GM18951 (cell line): ENCODE results near the gene PRTFDC1.

Experiments
- POLR2A ChIP-seq: IDR thresholded peaks from 4 replicates; pipeline ENCODE4 v1.6.1; 2011; ENCODE audit warnings: mild to moderate bottlenecking; ENCODE audit not compliant: insufficient read length, insufficient read depth; ENCODE audit errors: extremely low read depth
- in situ Hi-C: fragments of 300-500 bp; cut with MboI; formaldehyde crosslinking; loops from one replicate; pipeline ENCODE4 v1.12.0; 2022; ENCODE audit warnings: low sequenced_read_pairs, mixed read lengths, inconsistent platforms; ENCODE audit not compliant: unreplicated experiment

Gene PRTFDC1

DNA sequence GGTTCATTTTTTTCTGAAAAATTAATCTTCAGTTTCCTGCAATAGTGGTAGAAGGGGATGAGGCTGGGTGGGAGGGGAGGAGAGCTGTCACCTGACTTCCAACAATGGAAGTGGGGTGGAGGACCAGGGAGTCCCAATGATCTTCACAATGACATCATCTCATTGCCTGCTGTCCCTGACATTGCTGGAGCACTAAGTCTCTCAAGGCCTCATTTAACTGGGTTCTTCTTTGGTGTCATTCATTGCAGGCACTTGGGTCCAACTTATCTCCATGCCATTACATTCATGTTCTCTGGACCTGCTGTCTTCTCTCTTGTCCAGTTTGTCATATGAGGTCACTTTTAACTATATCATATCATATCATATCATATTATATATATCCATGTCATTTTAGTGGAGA, 34.4 kb downstream of the PRTFDC1 start:
- in situ Hi-C loops: no loop called here
- TF ChIP-seq POLR2A: no peak

DNA sequence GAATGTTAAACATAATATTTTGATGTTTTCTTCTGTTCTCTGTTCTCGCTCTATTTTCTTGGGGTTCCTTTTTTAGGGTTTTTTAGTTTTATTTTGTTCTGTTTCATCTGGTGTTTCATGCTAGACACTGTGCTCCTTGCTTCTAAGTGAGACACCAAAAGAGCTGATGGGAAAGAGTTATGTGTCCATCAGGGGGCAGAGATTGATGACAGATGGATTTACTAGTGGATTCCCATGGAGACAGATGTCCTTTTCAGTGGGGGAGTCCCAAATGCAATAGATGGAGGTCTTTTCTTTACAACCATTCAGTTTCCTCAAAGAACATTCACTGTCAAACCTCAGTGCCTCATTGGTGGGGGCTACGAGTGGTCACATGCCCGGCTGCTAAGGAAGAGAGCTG, 34.9 kb downstream of the PRTFDC1 start:
- no peak for TF ChIP-seq POLR2A
- in situ Hi-C loops: no loop called here

DNA sequence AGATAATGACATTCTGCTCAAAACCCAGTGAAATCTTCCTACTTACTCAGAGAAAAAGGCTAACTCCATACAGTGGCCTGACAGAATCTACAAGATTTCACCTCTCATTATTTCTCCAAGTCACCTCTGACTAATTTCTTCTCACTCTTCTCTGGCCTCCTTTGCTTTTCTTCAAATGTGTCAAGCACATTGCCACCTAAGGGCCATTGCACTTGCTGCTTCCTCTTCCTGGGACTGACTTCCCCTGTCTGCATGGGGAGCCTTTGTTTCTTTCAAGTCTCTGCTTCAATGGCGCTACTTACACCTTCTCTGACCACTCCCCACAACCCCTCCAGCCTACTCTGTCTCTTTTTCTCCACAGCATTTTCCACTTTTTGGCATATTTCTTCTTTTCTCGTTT, 36.0 kb downstream of the PRTFDC1 start:
- in situ Hi-C loops: no loop called here

DNA sequence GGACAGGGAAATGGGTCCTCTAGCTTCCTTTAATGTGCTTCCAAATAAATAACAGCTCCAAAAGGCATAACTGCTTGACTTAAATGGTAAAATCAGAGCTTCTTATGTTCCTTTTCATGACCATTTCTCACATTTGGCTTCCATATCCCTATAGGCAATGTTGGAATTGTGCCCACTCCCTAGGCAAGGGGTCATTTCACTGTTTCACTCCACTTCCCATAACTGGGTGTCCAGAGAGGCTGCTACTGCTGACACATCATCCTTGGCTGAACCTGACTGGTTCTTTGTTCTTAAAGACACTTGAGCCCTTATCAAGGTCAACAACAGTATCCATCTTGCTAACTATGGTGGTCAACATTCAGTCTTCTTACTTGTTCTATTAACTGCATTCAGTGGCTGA, 37.1 kb downstream of the PRTFDC1 start:
- in situ Hi-C loops: no loop called here

More for the DNA sequence above, 36.0 kb downstream of the PRTFDC1 start:
- TF ChIP-seq POLR2A: no peak

DNA sequence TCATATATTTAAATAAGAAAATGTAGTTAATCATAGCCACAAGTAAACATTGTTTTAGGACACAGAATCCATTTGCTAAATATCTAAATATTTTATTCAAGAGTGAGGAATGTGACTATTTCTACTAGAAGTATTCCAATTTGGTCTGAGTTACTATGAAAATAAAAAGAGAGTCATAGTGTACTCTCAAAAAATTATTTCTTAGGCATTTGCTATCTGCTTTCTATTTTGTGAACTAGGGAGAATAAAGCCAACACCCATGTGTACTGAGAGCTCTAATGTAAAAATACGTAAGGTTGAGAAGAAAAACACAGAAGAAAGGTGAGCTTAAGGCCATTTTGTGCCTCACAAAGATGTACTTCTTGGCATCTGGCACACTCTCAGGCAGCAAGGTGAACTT, 38.3 kb downstream of the PRTFDC1 start:
- no peak for TF ChIP-seq POLR2A
- in situ Hi-C loops: no loop called here

More for the DNA sequence above, 37.1 kb downstream of the PRTFDC1 start:
- no peak for TF ChIP-seq POLR2A

DNA sequence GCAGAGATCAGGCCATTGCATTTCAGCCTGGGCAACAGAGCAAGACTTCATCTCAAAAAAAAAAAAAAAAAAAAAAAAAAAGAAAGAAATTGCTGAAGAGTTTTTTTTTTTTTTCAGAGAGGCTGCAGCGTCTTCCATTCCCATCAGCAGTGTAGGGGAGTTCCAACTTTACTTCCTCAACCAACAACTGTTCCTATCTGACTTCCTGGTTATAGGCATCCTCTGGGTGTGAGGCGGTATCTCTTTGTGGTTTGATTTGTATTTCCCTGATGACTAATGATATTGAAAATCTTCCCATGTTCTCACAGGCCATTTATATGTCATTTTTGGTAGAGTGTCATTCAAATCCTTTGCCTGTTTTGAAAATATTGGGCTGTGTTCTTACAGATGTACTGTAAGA, 40.2 kb downstream of the PRTFDC1 start:
- in situ Hi-C loops: no loop called here
- TF ChIP-seq POLR2A: no peak

DNA sequence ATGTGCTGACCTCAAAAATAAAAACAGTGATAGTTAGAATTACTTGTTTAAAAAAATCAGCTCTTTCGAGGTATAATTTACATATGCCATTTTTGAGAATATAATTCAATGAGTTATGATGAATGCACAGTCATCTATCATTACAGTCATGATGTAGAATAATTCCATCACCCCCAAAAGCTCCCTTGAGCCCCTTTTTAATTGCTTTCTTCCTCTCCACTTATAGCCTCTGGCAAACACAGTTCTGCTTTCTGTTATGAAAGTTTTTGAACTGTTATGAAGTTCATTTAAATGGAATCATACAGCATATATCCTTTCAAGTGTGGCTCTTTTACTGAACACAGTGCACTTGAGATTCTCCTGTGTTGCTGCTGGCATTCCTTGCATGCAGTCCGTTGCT, 41.4 kb downstream of the PRTFDC1 start:
- no peak for TF ChIP-seq POLR2A
- in situ Hi-C loops: no loop called here

DNA sequence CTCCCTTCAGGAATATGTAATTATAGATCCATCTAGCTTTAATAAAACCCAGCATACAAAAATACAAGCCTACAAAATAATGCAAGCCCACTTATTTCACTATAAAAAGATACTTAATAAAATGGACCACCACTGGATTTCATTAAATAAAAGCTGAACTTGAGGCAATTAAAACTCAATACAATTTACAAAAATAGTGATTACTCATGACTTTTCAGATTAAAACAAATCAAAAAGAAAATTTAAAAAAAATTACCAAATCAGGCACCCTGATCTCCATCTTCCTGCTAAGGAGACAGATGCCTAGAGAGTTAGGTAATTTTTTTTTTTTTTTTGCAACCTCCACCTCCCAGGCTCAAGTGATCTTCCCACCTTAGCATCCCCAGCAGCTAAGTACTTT, 41.8 kb downstream of the PRTFDC1 start:
- no peak for TF ChIP-seq POLR2A
- in situ Hi-C loops: no loop called here

DNA sequence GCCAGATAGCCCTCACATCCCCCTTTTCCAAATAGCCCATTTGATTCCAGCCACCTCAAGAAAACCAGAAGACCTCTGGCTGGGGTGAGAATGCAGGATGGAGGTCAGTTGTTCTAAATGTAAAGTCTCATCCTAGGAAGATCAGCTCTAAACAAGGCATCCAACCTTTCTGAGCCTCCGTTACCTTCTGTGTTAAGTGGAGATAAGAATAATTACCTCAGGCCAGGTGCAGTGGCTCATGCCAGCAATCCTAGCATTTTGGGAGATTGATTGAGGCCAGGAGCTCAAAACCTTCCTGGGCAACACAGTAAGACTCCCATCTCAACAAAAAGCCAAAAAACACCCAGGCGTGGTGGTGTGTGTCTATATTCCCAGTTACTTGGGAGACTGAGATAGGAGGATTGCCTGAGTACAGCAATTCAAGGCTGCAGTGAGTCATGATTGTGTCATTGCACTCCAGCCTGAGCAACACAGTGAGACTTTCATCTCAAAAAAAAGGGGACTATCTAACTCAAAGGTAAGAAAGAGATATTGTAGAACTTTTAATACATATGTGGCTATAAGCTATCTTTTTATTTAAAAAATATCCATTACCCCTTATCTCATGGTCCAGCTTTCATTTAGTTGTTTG, 43.5 kb downstream of the PRTFDC1 start:
- TF ChIP-seq POLR2A: no peak
- in situ Hi-C loops: no loop called here

DNA sequence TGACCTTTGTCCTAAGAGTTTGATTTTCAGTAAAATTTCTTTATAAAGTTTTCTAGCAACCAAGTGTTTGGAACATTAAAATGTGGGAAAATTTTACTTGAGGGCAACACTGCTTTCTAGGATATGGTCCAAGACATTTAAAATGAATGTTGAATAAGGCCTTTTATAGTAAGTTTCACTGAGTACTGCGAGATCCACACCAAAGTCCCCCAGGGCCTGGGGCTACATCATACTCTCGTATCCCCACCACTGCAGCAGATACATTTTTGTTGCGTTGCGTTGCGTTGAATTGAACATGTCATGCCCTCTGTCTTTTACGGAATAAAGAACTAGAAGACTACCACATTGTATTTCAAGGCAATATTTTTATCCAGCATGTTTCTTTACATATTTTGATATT, 44.5 kb downstream of the PRTFDC1 start:
- TF ChIP-seq POLR2A: no peak
- in situ Hi-C loops: no loop called here

DNA sequence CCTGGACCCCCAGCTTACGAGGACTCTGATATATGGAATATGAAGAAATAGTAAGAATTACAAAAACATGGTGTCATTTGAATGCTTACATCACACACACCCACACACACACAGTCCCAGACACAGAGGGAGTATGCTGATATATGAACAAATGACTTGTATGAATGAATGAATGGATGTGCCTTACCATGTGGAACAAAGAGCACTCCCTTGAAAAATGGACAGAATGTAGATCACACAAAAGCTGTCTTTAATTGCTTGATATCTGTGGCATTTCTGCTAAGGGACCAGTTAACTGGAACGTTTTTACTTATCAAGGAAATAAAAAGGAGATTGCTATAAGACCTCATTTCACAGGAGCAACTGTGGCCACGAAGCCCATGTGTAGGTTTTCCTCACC, 46.0 kb downstream of the PRTFDC1 start:
- in situ Hi-C loops: no loop called here
- TF ChIP-seq POLR2A: no peak

DNA sequence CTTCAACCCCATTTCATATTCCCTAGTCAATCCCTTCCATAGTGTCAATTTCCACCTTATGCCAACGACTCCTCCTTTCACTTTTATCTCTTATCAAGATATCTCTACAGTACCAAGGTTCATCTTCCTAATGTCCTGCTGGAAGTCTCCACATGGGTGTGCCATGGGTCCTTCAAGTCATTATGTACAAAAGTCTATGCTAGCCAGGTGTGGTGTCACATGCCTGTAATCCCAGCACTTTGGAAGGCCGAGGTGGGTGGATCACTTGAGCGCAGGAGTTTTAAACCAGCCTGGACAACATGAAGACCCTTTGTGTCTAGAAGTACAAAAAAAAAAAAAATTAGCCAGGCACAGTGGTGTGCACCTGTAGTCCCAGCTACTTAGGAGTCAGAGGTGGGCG, 47.6 kb downstream of the PRTFDC1 start:
- in situ Hi-C loops: no loop called here
- TF ChIP-seq POLR2A: no peak

DNA sequence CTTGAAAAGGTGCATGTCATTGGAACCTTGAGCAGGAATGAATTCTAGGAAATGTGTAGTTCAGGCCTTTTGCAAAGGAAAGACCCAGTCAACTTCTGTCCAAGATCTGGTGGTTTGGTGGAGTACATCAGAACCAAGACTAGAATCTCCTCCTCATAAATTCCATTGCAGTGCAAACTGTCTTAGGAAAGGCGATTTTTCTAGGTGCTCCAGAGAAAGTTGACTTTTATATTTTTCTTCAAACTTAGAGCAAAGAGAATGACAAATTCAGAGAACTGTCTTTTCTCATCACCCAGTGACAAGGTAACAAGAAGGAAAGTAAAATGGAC, 50.0 kb downstream of the PRTFDC1 start:
- TF ChIP-seq POLR2A: no peak
- in situ Hi-C loops: no loop called here

DNA sequence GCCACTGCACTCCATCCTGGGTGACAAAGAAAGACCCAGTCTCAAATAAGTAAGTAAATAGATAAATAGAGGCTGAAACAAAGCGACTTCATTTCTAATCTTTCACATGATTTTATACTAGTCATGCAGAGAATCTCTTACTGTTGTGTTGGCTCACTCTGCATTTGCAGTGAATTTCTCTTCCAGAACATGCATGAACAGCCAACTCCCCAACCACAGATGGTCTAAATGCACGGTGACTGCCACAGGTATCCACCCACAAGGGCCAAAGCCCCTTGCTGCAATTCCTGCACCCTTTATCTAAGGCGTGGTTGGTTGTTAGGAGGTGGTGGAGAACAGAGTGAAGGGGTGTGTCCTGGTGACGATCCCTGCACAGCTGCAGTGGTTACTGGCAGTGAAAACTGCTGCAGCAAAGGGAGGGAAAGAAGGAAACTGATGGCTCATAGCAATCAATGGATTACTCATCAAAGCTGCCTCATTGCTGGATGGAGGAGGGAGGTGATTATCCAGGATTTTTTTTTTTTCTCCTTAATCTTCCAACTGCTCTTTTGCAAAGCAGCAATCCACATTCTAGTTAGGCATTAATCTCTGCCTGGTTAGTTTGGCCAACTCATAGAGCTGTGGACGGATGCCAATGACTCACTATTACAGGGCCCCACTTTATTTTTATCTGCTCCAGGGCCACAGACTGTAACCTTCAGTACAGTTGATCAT, 50.6 kb downstream of the PRTFDC1 start:
- TF ChIP-seq POLR2A: no peak

More for the DNA sequence above, 50.6 kb downstream of the PRTFDC1 start:
- in situ Hi-C loops: no loop called here
